COLO668 (cell line): ENCODE measurements around the gene TRIP13.
A peak's percentile ranks its signal among the peaks of the same experiment; 100 is the strongest.

Experiments
- DNase-seq: peaks from one replicate; lab custom pipeline; 2025; ENCODE audit not compliant: unreplicated experiment; lab: John Stamatoyannopoulos, UW

Gene TRIP13

DNA sequence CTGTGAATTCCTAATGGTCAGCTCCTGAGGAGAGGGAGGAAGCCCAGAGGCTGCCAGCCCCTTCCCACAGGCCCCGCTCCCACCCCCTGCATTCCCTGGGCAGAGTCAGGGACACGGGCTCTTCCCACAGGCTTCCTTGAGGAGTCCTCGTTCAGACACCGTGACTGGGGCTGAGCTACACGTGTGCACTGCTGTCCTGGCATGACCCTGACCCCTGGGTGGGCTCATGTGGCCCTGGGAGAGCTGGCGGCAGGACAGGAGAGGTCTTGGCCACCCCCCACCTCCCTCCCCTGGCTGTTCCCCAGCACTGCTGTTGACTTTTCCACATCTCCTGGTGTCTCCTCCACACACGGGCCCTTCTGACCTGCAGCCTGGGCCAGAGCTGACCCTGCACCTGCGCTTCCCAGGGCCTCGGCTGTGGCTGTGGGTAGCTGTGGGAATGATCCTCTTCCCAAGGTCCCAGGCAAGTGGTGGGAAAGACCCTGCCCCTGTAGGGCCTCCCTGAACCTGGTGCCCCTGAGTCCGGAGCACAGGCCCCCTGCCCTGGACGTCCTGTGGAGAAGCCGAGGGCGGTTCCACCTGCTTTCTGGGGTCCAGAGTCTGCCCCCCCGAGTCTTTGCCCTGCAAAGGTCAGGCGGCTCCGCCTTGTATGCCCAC, 59.4 kb downstream of the TRIP13 start:
- no peak for DNase-seq

DNA sequence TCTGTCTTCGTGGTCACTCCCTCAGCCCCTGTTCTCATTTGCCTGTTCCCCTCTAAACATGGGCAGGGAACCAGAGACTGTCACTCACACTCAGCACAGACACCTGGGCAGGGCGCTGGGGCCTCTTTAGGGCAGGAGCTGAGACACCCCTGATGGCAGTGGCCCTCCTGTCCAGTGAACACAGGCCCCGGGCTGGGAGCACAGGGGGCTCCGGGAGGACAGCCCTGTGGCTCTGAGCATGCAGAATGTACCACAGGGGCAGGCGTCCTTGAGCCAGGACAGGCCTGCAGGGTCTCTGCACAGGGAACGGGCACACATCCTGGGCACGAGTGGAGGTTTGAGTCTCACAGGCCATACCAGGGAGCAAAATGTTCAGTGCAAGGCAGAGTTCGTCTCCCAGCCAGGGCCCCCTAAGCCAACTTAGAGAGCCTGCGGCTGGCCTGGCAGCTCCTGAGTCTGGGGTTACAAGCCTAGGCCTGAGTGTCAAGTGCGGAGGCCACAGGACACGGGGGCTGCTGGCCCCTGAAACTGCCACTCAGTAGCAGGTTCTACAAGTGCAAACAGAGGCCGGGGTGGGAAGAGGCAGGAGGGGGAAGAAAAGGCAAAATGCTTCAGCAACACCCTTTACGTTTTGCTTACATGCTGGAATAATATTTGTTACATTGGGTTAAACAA, 60.0 kb downstream of the TRIP13 start:
- DNase-seq, result no peak

DNA sequence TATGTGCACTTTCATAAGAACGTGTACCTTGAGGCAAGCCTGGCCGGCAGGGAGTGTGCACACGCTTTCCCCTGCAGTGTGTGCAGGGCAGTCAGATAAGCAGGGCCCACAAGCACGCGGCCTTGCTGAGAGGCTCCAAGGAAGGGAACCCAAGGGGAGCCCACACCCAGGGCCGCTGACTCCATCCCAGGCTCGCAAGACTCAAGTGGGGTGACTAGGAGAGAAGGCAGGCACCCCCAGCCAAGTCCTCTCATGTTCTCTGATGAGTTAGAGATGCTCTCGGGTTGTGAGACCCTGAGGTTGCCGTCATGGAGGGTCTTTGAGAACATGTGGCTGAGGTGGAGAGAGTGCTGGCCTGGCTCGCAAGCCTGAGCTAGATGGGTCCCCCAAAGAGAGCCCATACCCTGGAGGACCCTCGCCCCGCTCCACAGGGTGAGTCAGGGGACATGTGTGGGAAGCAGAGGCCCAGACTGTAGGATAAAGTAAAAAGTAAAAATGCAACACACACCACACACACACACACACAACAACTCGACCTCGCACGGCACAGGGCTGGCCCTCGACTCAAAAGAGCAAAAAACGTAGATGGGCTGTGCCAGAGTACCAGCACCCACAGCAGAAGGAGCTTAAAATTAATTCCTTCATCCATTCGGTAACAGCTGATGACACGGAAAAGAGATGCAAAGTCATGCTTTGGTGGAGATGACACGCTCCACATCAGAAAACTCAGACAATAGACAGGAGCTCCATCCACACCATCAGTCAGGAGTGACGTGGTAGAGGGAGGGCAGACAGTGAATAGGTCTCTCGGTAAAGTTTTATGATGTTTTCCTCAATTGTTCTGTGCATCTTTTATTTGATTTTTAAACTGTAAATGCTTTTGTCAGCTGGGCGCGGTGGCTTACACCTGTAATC, 61.1 kb downstream of the TRIP13 start:
- no peak for DNase-seq

DNA sequence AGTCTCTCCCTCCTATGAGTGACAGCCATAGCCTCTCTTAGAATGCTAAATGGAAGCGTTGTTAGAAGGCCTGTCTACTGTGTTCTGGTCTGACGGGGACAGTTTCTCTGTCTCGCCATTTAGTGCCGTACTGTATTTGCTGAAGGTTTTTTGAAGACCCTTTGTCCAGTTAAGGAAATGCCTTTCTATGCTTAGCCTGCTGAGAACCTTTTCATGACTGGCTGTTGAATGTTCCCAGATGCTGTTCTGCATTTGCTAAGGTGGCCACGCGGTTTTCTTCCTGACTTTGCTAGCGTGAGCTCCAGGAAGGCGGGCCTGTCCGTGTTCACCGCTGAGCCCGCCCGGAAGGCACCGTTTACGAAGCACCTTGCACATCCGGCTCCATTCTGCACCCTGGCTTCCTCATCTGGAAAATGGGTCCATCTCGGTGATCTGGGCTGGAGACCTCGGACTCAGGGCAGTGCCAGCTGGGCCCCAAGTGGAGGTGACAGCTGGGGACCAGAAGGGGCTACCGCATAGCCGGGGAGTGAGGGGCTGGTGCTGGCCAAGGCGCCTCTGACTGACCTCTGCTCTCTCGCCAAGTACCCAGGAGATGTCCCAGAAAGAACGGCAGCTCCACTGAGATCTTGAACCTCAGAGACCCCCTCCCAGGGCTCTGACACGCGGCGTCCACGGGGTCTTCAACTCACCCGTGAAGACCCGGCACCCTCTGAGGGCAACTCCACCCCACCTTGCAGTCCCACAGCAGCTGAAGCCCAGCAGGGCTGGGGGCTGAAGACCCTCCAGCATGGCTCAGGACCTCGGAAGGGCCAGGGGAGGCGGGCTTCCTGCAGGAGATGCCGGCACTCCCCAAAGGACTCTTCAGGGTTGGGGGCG, 63.4 kb downstream of the TRIP13 start:
- no peak for DNase-seq

DNA sequence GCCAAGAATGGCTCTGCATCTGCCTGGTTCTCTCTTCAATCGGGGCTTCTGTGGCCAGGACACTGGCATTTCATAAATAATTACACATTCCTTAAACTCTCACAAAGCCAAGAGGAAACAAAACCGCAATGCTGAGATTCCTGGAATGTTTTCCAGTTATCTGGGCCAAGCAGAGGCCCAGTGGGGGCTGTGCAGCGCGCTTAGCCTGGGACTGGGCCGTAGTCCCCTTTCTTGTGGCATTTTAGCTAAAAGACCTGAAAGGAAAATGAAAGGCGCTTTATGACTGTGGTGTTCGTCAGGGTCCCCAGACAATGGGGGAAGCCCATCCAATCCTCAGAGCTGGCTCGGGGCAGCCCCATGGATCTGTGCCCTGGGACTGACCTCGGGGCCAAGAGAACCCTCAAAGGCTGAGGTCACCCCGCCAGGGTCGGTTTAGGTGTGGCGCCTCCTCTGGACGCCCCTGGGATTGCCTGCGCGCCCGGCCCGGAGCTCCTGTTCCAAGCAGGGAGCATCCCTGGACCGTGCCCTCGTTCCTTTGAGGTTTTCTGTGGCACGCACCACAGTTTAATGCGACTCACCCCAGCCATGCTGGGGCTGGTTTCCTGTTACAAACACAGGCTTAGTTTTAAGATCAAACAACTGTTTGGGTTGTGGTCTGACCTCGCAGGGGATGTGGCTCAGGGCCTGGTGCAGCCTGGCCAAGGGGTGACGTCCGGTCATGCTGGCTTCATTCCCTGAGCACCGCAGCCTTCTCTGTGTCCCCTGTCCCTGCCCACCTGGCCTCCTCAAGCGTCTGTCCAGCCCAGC, 64.5 kb downstream of the TRIP13 start:
- DNase-seq, result no peak

DNA sequence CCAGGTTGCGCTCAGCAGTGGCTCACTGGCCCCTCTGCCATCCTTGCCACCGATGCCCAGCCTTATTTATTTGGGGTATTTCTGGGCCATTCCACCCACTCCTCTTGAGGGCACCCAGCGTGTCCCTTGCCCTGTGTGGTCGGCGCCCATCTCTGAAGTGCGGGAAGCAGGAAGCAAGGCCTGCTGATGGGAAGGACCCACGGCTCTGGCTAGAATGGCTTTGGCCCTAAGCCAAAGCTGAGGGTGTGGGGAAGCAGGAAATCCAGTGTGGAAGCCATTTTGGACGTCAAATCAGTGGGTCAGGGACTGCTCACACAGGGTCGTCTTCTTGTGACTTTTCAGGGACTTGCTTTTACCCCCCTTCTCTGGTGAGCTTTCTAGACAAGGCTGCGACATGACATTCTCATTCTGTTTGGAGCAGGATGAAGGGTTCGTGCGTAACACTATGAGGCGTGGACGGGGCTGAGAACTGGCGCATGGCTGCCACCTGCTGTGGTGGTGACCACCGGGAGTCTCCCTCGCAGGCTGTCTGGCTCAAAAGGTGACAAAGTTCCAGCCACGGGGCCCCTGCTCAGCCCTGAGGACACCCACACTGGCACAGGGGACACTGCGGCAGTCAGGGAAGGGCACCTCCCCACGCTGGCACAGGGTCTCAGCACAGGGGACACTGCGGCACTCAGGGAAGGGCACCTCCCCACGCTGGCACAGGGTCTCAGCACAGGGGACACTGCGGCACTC, 65.2 kb downstream of the TRIP13 start:
- DNase-seq, result peak; percentile 47

DNA sequence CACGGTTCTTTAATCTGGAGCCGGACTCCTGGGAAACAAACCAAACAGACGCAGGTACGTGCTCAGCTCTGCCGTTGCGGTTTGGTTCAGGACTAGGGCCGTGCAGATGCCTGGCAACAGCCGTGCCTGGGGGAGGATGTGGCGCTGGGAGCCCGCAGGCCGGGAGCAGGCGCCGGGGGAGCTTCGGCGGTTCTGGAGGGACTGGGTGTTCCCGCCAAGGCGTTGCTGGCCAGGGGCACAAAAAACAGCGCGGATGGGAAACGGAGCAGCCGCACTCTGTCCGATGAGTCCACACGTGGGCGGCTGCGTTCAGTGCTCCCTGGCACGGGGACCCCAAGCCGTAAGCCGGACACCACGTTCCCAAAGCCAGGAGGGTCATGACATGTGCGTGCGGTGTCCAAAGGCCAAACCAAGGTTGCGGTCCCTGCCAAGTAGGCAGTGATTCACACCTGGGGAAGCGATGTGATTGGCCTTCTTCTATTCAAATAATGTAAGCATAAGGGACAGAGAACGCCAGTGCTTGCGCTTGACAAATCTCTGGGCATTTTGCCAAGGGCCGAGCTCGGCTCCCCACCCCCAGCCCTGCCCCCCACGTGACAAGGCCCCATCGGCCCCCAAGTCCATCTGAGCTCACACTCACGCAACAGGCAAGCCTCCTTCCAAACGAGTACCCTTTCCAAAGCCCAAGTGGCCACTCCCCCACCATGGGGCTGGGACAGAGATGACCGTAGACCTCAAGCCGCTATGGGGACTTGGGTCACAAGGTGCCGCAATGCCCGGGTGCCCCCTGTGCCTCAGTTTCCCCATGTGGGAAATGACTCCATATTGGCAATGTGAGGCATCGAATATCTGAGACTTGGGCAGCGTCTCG, 66.3 kb downstream of the TRIP13 start:
- peak; percentile 82 for DNase-seq

DNA sequence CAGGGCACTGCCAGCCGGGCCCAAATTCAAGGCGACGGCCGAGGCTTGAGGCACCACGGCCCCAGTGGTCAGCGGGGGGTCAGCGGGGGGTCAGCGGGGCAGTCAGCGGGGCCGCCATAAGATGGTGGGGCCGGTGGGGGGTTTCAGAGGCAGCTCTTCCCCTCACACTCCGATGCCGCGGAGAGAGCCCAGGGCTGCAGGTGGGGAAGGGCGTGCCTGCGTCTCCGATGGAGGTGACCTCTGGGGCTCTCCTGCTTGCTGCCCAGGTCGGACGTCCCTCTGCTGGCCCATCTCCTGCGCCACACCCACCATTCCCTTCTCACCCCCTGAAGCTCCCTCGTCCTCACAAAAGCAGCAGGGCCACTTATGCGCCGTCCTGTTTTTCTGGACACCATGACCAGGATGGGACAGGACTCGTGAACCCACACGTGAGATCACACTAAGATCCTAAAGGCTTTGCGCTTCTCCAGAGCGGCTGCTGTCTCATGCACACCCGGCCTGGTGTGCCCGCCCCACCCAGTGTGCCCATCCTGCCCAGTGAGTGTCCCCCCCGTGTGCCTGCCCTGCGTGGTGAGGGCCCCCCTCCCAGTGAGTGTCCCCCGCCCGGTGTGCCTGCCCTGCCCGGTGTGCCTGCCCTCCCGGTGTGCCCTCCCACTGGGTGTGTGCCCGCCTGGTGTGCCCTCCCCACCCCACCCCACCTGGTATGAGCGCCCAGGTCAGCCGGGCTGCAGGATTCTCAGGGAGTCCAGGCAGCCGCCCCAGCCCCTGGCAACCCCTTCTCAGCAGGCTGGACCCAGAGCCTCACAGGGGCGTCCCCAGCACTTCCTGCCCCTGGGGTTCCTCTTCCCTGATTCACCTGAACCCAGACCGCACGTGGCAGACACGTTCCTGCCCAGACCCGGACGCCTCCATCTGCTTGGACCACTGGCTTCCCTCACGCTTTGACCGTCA, 67.2 kb downstream of the TRIP13 start:
- DNase-seq, result no peak

DNA sequence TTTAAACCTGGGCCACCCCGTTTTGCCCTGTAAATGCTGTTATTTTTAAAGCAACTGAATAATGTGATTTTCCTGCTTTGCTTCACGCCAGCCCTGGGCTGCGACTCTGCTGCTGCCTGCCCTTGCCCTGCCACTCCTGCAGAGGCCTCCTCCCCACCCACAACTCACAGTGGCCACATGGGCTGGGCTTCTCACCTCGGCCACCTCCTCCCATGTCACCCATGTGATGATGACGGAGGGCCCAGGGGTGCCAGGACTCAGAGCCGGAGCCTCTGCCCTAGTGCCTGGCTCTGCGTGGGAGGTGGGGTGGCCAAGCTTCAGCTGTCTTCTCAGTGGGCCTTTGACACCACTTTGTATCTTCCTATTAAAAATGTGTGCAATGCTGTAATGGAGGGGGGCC, 67.9 kb downstream of the TRIP13 start:
- no peak for DNase-seq

DNA sequence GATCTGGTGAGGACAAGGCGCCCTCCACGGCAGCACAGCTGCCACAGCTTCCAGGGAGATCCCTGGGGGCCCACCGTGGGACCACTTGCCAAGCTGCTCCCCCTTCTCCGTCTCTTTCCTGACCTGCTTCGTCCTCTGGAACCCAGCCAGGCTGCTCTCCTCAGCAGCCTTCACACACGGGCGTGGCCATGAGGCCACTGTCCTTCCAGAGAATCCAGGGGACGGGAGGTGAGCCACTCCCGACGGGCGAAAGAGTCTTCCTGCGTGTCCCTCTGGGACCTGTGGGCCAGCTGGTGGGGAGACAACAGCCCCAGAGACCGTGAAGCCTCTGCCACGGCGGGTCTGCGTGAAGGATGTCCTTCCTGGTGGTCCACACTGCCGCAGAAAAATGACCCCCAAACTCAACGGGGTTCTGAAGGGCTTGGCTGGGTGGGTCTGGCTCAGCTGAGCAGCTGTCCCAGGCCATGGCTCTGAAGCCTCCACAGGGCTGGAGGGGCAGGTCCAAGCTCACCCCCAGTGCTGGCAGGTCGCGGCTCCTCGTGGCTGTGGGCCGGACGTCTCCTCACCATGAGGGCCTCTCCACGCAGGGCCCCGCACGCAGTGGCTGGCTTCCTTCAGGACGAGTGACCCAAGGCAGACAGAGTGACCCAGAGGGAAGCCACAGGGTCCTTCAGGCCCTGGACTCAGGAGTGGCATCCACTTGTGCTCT, 68.5 kb downstream of the TRIP13 start:
- DNase-seq, result no peak

DNA sequence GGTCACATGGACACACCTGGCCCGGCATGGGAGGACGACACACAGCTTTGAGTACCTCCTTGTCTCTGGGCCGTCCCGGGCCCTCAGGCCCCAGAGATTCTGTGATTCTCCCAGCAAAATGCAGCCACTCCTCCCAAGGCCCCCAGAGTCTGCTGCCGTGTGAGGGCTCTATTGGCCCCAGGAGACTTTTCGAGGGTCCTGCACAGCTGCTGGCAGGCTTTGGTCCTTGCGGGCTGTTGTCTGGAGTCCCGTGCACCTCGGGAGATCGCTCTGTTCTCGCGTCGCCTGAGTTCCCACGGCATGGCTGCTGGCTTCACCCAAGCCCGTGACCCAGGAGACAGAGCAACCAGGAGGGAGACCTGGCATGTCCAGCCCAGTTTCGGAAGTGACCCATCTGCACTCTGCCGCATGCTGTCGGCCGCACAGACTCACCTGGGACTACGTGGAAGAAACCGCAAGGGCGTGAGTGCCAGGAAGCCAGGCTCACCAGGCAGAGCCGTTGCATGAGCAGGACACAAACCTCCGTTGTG, 69.1 kb downstream of the TRIP13 start:
- DNase-seq, result no peak

DNA sequence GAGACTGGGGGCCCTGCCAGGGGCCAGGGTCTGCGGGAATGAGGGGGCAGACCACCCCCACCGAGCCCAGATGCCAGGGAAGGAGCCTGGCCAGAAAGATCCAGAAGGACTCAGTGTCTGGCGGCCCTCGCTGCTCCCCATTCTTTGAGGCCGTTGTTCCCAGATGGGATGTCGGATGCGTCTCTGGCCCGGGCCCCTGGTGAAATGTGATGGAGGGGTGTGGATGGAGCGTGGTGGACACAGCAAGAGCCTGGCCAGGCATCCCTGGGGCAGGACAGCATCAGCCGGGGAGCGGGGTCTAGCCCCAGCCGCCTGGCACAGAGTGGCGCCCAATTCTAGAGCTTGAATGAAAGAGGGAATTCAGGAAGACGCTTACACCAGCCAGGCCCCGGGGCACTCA, 69.7 kb downstream of the TRIP13 start:
- no peak for DNase-seq

DNA sequence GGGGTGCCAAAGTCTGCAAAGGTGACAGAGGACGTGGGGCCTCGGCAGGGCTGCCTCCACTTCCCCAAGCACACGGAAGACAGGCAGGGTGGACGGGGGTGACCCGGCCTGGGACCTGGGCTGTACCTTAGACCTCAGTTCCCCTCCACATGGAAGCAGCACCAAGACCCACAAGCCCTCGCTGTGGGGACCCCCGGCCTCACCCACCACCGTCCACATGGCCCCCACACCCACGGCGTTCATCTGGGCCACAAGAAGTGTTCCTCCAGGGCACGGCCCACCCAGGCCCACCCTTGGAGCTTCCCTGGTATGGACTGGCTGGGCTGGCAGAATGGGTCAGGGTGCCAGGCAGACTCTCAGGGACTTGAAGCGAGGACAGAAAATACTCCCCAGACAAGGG, 70.1 kb downstream of the TRIP13 start:
- no peak for DNase-seq

DNA sequence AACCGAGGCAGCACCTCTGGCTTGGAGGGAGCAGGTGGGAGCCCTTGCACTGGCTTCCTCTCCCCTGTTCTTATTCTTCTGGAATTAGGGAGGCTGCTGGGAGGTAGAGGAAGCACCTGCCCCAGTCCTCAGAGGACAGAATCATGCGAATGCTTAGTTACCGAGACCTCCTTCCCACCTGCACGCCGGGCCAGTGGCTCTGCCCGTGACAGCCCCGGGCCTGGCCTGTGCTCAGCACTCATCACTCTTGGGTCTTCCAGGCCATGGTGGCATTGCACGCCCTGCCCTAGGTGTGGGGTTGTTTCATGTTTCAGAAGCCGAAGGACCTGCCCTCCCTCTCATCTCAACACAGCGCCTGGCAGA, 70.6 kb downstream of the TRIP13 start:
- DNase-seq, result no peak

DNA sequence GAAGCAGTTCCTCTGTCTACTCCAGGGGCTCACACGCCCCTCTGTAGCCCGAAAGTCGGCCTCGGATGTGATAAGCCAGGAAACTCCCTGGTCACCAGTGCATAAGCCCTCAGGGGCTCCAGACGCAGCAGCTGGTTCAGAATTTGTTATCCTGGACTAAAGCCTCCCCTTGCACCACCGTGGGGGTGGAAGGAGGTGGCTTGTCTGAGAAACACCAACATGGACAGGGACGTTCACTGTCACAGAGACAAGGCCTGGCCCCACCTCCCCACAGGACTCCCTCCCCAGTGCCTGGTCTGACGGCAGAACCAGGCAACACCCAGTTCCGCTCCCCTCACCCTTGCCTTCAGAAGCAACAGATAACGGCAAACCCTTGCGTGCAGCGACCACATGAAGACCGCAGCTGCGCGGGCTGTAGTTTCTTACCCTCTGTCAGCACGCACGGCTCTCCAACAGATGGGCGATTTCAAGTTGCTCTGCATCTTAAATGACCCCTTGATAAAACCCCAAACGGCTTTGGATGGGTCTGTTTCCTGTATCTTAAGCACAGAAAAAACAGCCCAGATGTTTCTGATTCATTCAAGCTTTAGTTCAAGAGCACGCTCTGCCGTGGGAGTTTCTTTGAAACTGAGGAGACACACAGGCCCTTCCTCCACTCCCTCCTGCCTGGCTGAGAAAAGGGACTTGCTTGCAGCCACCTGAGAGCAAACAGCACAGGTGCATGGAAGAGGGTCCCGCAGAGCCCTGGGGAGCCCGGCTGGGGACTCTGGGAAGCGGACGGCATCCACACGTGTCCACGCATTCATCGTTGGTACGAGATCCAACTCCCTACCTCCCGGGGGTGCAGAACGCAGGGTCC, 71.2 kb downstream of the TRIP13 start:
- no peak for DNase-seq

DNA sequence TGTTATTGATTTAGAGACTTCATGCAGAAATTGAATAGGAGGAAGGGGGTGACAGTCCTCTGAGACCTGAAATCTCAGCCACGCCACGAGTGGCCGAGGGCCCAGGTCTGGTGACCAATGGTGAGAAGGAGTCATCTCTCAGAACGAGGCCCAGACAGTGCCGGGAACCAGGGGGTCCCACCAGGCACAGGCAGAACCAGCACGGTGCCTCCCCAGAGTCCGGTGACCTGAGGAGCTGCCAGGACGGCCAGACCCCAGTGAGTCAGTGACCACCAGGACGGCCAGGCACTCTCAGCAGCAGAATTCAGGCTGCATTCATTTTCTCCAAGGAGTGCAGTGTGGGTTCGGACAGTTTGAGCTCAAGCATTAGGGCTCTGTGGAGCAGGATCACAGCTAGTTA, 72.1 kb downstream of the TRIP13 start:
- DNase-seq, result no peak
